Transverse colon (tissue), 3 donors: ENCODE measurements around the gene ITPR2.

Source experiments
- CTCF ChIP-seq, 5 experiments: fragments of 200-600 bp in 3 of 5; fragments of 450-650 bp in 2 of 5; sonication (generic) in 3 of 5; IDR thresholded peaks; 1 replicate in 2 of 5; 2 replicates in 3 of 5; pipeline ENCODE4 v1.5.1; 2016 to 2017; ENCODE audit warnings: antibody characterized with exemption in 5 of 5, inconsistent platforms in 3 of 5, mild to moderate bottlenecking in 2 of 5, moderate library complexity in 1 of 5
- POLR2A ChIP-seq: fragments of 450-650 bp; IDR thresholded peaks from one replicate; pipeline ENCODE4 v1.6.1; 2016; ENCODE audit warnings: antibody characterized with exemption, mild to moderate bottlenecking, moderate library complexity

- TF ChIP-seq POLR2A: no peak
- no peak for TF ChIP-seq CTCF (IDR thresholded peaks at IDR 0.05)
Measured at GRCh38 chr12:26658991-26659390, 174.0 kb downstream of the ITPR2 start.
